ENCODE data around the gene IFNA17.
"Not testable (repeated sequence)": the region's sequence is repeated elsewhere in the genome, so short reads cannot be mapped to it uniquely, and the experiment has no call there.

Gene IFNA17

DNA sequence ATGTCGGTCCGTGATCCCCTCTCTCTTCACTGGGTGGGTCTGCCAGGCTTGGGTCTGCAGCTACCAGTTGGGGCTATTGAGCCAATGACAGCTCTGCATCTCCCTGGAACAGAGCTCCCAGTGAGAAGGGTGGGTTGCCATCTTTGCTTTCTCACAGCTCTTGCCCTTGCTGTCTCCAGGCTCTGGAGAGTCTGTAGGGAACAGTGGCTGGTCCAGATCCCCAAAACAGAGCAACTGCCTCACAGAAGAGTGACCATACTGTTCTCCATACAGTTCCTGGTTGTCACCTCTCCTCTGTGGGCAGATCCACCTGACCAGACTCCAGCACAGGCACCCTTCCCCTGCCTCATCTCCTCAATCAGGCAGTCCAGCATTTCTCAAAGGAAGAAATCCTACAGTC, 5.2 kb upstream of the IFNA17 start:
- TF ChIP-seq ZC3H10 (CRISPR knock-in tag; IDR thresholded peaks at IDR 0.05) = no peak
- TF ChIP-seq ARNTL (CRISPR knock-in tag; IDR thresholded peaks at IDR 0.05; ENCODE audit: borderline replicate concordance, low read depth) = no peak
- TF ChIP-seq PPARA (CRISPR knock-in tag; IDR thresholded peaks at IDR 0.05; ENCODE audit: borderline replicate concordance) = no peak
- TF ChIP-seq ZFP30 (CRISPR knock-in tag; IDR thresholded peaks at IDR 0.05) = no peak
- ATAC-seq = no peak

DNA sequence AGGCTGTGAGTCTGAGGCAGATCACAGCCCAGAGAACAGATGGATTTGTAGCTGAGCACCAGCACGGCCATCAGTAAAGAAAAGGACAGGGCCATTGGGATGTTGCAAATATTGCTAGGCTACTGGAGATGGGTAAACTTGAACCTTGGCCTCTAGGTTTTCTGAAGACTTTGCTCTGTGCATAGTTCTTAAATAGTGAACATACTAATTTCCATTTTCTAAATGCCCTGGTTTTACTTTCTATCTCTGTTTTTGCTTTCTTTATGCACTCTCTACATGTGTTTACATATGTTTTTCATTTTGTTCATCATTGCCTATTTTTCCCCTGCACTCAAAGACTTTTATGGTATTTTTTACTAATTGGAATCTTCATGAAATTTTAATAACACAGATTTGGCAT, 10.8 kb downstream of the IFNA17 start, which contains the start of gene IFNA16:
Gene IFNA16 (minus strand): TSS at position 101 of the 400 bp plus-strand sequence. CDS start 6 bp downstream, at position 95.
- not testable (repeated sequence) for ATAC-seq

DNA sequence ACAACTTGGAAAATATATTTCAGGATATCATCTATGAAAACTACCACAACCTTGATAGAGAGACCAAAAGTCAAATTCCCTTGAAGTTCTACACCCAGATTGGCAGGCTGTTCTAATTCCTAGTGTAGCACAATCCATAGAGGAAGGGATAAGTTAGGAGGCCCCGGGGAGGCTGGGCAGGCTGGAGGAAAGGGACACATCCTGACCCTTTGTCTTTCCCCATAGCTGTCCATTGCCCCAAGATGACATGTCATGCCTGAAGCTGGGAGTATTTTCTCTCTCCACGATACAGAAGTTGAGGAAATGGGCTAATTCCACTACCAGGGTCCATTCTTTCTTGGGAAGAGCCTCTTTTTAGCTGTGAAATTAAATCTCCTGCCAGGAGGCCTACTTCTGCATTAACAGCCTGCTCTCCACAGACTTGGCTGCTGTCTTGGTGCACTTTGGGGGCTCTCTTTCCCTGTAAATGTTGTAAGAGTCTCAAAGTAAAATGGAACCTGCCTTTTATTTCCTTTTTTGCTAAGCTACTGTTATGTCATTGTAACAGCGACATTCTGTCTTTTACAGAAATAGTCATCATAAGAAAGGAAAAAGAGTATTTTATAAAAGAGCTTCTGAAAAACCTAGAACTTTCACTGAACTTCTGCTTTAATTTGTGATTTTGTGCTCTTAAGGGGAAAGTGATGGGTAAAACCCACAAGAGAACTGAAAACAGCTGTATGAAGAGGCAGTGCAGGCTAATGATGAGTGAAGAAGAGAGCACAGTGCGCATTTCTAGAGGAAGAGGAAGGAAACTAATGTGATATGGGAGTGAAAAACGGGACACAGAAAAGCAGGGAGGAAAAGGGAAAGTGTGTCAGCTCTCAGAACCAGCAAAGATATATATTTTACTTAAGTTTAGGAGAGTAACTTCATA, 14.4 kb downstream of the IFNA17 start:
- peak; percentile 61; the same call in 2 of the 3 replicates for ATAC-seq

DNA sequence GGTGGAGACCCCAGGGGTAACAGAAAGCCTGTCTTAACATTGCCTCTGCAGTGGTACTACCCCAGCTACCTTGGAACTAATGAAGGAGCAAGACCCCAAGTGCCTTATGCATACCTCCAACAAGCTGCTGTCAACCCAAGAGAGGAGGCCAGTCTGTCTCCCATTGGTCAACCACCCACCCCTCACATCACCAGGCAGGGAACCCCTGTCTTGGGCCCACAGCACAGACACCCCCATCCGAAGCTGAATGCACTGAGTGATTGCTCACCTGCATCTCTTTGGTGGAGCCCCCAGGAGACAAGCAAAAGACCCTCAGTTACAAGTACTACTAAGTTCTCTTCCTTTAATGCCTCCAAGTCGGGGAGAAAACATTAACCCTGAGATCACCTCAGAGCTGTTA, 15.9 kb downstream of the IFNA17 start:
- ATAC-seq = not testable (repeated sequence)

DNA sequence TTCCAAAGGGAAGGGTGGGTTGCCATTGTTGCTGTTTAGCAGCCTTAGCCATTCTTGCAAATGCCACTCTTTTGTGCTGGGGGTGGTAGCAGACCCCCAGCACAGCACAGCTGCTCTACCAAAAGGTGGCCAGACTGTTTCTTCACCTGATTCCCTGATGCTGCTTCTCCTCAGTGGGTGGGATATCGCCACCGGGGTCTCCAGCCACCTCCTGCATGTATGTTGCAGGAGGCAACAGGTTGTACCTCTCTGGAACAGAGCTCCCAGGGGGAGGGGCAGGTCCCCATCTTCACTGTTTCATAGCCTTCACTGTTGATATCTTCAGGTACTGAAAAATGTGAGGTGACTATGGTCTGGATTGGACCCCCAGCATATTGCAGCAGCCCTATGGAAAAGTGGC, 17.2 kb downstream of the IFNA17 start:
- not testable (repeated sequence) for ATAC-seq

DNA sequence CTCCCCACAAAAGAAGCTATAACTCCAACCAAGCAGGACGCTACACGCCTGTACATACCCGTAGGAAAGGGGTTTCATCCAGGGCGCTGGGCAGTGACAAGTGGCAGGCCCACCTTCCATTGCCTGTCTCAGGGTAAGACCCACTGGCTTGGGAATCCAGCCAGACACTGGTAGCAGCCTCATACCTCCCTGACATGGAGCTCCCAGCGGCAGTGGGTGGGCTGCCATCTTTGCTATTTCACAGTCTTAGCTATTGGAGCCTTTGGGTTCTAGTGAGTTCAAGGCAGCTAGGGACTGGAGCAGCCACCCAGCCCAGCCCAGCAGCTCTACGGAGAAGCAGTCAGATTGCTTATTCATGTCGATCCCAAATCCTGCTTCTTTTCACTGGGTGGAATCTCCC, 17.7 kb downstream of the IFNA17 start:
- ATAC-seq = no peak
- TF ChIP-seq ESRRG (CRISPR knock-in tag; IDR thresholded peaks at IDR 0.05) = no peak
- TF ChIP-seq ZNF565 (CRISPR knock-in tag; conservative IDR thresholded peaks at IDR 0.05; ENCODE audit: low read depth) = no peak
- no peak for TF ChIP-seq OSR1 (CRISPR knock-in tag; IDR thresholded peaks at IDR 0.05)
- TF ChIP-seq, protein P1, sequence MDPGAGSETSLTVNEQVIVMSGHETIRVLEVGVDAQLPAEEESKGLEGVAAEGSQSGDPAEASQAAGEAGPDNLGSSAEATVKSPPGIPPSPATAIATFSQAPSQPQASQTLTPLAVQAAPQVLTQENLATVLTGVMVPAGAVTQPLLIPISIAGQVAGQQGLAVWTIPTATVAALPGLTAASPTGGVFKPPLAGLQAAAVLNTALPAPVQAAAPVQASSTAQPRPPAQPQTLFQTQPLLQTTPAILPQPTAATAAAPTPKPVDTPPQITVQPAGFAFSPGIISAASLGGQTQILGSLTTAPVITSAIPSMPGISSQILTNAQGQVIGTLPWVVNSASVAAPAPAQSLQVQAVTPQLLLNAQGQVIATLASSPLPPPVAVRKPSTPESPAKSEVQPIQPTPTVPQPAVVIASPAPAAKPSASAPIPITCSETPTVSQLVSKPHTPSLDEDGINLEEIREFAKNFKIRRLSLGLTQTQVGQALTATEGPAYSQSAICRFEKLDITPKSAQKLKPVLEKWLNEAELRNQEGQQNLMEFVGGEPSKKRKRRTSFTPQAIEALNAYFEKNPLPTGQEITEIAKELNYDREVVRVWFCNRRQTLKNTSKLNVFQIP (CRISPR knock-in tag; IDR thresholded peaks at IDR 0.05; ENCODE audit: borderline replicate concordance, low read depth) = no peak
- TF ChIP-seq ZNF8 (CRISPR knock-in tag; IDR thresholded peaks at IDR 0.05) = no peak
- no peak for TF ChIP-seq CSDC2 (CRISPR knock-in tag; IDR thresholded peaks at IDR 0.05)
- TF ChIP-seq ISL1 (CRISPR knock-in tag; IDR thresholded peaks at IDR 0.05) = no peak
- TF ChIP-seq ARNTL (CRISPR knock-in tag; IDR thresholded peaks at IDR 0.05; ENCODE audit: borderline replicate concordance, low read depth) = no peak
- no peak for TF ChIP-seq ZNF70 (CRISPR knock-in tag; IDR thresholded peaks at IDR 0.05)
- TF ChIP-seq, protein P2, sequence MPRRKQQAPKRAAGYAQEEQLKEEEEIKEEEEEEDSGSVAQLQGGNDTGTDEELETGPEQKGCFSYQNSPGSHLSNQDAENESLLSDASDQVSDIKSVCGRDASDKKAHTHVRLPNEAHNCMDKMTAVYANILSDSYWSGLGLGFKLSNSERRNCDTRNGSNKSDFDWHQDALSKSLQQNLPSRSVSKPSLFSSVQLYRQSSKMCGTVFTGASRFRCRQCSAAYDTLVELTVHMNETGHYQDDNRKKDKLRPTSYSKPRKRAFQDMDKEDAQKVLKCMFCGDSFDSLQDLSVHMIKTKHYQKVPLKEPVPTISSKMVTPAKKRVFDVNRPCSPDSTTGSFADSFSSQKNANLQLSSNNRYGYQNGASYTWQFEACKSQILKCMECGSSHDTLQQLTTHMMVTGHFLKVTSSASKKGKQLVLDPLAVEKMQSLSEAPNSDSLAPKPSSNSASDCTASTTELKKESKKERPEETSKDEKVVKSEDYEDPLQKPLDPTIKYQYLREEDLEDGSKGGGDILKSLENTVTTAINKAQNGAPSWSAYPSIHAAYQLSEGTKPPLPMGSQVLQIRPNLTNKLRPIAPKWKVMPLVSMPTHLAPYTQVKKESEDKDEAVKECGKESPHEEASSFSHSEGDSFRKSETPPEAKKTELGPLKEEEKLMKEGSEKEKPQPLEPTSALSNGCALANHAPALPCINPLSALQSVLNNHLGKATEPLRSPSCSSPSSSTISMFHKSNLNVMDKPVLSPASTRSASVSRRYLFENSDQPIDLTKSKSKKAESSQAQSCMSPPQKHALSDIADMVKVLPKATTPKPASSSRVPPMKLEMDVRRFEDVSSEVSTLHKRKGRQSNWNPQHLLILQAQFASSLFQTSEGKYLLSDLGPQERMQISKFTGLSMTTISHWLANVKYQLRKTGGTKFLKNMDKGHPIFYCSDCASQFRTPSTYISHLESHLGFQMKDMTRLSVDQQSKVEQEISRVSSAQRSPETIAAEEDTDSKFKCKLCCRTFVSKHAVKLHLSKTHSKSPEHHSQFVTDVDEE (CRISPR knock-in tag; IDR thresholded peaks at IDR 0.05) = no peak
- TF ChIP-seq, protein P3, sequence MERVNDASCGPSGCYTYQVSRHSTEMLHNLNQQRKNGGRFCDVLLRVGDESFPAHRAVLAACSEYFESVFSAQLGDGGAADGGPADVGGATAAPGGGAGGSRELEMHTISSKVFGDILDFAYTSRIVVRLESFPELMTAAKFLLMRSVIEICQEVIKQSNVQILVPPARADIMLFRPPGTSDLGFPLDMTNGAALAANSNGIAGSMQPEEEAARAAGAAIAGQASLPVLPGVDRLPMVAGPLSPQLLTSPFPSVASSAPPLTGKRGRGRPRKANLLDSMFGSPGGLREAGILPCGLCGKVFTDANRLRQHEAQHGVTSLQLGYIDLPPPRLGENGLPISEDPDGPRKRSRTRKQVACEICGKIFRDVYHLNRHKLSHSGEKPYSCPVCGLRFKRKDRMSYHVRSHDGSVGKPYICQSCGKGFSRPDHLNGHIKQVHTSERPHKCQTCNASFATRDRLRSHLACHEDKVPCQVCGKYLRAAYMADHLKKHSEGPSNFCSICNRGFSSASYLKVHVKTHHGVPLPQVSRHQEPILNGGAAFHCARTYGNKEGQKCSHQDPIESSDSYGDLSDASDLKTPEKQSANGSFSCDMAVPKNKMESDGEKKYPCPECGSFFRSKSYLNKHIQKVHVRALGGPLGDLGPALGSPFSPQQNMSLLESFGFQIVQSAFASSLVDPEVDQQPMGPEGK (CRISPR knock-in tag; IDR thresholded peaks at IDR 0.05; ENCODE audit: borderline replicate concordance) = no peak
- TF ChIP-seq BACH2 (CRISPR knock-in tag; IDR thresholded peaks at IDR 0.05; ENCODE audit: borderline replicate concordance) = no peak
- no peak for TF ChIP-seq TOX (CRISPR knock-in tag; IDR thresholded peaks at IDR 0.05; ENCODE audit: borderline replicate concordance)
- TF ChIP-seq ZC3H10 (CRISPR knock-in tag; IDR thresholded peaks at IDR 0.05) = no peak

DNA sequence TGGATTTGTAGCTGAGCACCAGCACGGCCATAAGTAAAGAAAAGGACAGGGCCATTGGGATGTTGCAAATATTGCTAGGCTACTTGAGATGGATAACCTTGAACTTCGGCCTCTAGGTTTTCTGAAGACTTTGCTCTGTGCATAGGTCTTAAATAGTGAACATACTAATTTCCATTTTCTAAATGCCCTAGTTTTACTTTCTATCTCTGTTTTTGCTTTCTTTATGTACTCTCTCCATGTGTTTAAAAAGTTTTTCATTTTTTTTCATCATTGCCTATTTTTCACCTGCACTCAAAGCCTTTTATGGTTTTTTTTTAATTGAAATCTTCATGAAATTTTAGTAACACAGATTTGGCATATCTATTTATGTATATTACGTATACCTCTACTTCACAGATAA, 21.0 kb downstream of the IFNA17 start, which contains the start of gene IFNA10:
Gene IFNA10 (minus strand): TSS at position 101 of the 400 bp plus-strand sequence. CDS start 46 bp downstream, at position 55.
- not testable (repeated sequence) for ATAC-seq

Measured in SK-N-SH treated with all-trans-retinoic acid at 6 μM for 48 hours (cell line).